Measurements from ENCODE around the gene GAL3ST3.
"Not testable (repeated sequence)": the region's sequence is repeated elsewhere in the genome, so short reads cannot be mapped to it uniquely, and the experiment has no call there.

Gene GAL3ST3

GRCh38 chr11:66042996-66043906, 5.7 kb downstream of the GAL3ST3 start:
- DNase-seq: no peak

- DNase-seq: no peak
Observed at GRCh38 chr11:66042227-66042995, 6.5 kb downstream of the GAL3ST3 start.

GRCh38 chr11:66039765-66040164, 9.2 kb downstream of the GAL3ST3 start:
- DNase-seq: no peak

- no peak for DNase-seq
Observed at GRCh38 chr11:66037327-66037726, 11.6 kb downstream of the GAL3ST3 start.

GRCh38 chr11:66036334-66036710, 12.6 kb downstream of the GAL3ST3 start:
- DNase-seq: no peak

GRCh38 chr11:66035653-66036333, 13.2 kb downstream of the GAL3ST3 start:
- DNase-seq: no peak

- DNase-seq: no peak
Observed at GRCh38 chr11:66032957-66033735, 15.8 kb downstream of the GAL3ST3 start.

GRCh38 chr11:66026017-66026529, 22.9 kb downstream of the GAL3ST3 start, which contains the start of gene CATSPER1:
TSS of gene CATSPER1 (minus strand) at chr11:66026479. CDS start at chr11:66026379, 100 bp downstream.
- DNase-seq: no peak

GRCh38 chr11:66023186-66023440, 25.8 kb downstream of the GAL3ST3 start:
- DNase-seq: not testable (repeated sequence)

GRCh38 chr11:66022401-66023185, 26.4 kb downstream of the GAL3ST3 start:
- no peak for DNase-seq

GRCh38 chr11:66020618-66021357, 28.2 kb downstream of the GAL3ST3 start:
- DNase-seq: no peak

GRCh38 chr11:66020212-66020611, 28.7 kb downstream of the GAL3ST3 start:
- DNase-seq: no peak

- DNase-seq: no peak
Observed at GRCh38 chr11:66017321-66017720, 31.6 kb downstream of the GAL3ST3 start.

- DNase-seq: no peak
Observed at GRCh38 chr11:66016793-66017177, 32.2 kb downstream of the GAL3ST3 start.

GRCh38 chr11:66015936-66016792, 32.8 kb downstream of the GAL3ST3 start:
- DNase-seq: no peak

GRCh38 chr11:66015454-66015881, 33.5 kb downstream of the GAL3ST3 start:
- DNase-seq: no peak

GRCh38 chr11:66014804-66015453, 34.0 kb downstream of the GAL3ST3 start:
- no peak for DNase-seq

- no peak for DNase-seq
Observed at GRCh38 chr11:66013762-66014100, 35.2 kb downstream of the GAL3ST3 start.

GRCh38 chr11:66012946-66013761, 35.8 kb downstream of the GAL3ST3 start:
- no peak for DNase-seq

Measured in NCI-H446 treated with DMSO at 0.1 percent for 48 hours (cell line).